COLO829 (cell line): Measurements from ENCODE around the gene PDF.

Experiments used
- DNase-seq: peaks from one replicate; pipeline ENCODE4 v3.0.0; 2012; ENCODE audit warnings: low spot score

Gene PDF

GRCh38 chr16:69277413-69277812 lies 53.0 kb downstream of the PDF start:
- DNase-seq = no peak
